SK-N-SH (cell line): ENCODE measurements around the gene RHBDF2. TPM values are rescaled to one million over a fixed set of nuclear protein-coding genes. Genes with fewer than 3 reads are reported as not detected.

ENCODE experiments used
- CTCF ChIA-PET: fragments of 300-600, 350-600 bp; formaldehyde crosslinking; extraction: SDS; loops from one replicate; lab custom pipeline; 2021; lab: Yijun Ruan, JAX
- POLR2A ChIA-PET: fragments of 350-600 bp; sonication (Branson Sonifier 250); formaldehyde crosslinking; extraction: SDS; loops from one replicate; lab custom pipeline; 2020; ENCODE audit warnings: antibody characterized with exemption, inconsistent platforms; lab: Yijun Ruan, JAX
- DNase-seq: peaks from one replicate; pipeline ENCODE4 v3.0.0; 2012
- H2AFZ ChIP-seq: fragments of 200-600 bp; sonication (generic); 2 replicates; pipeline ENCODE4 v1.8.1; 2016; ENCODE audit warnings: antibody characterized with exemption, mild to moderate bottlenecking, low read depth
- H3F3A ChIP-seq: fragments of 200-600 bp; sonication (generic); replicated peaks from 2 replicates; pipeline ENCODE3; 2016; ENCODE audit warnings: antibody characterized with exemption, mild to moderate bottlenecking; ENCODE audit not compliant: insufficient read depth
- H3K27ac ChIP-seq, 2 experiments: fragments of 200-500 bp in 1 of 2; fragments of 200-600 bp in 1 of 2; sonication (Bioruptor generic) in 1 of 2; sonication (generic), shearing (Covaris generic) in 1 of 2; 2 replicates each; pipeline versions ENCODE4 v1.5.1 to v1.6.1; 2014 to 2016; ENCODE audit warnings: low read depth in 2 of 2, inconsistent platforms in 1 of 2, low read length in 1 of 2, mild to moderate bottlenecking in 1 of 2, mixed read lengths in 1 of 2
- H3K27me3 ChIP-seq: fragments of 200-600 bp; sonication (generic), shearing (Covaris generic); 2 replicates; pipeline ENCODE4 v1.6.1; 2016; ENCODE audit warnings: mixed run types; ENCODE audit not compliant: insufficient read depth
- H3K36me3 ChIP-seq, 2 experiments: fragments of 200-500 bp in 1 of 2; fragments of 200-600 bp in 1 of 2; sonication (Bioruptor generic) in 1 of 2; sonication (generic) in 1 of 2; replicated peaks in 1 of 2; 2 replicates each; pipeline versions ENCODE3 to v1.5.1; 2014 to 2016; ENCODE audit warnings: low read length in 1 of 2, mild to moderate bottlenecking in 1 of 2; ENCODE audit not compliant: insufficient read depth in 2 of 2, control insufficient read depth in 1 of 2
- H3K4me1 ChIP-seq, 2 experiments: fragments of 200-500 bp in 1 of 2; fragments of 200-600 bp in 1 of 2; sonication (Bioruptor generic) in 1 of 2; sonication (generic), shearing (Covaris generic) in 1 of 2; 2 replicates each; pipeline versions ENCODE4 v1.5.1 to v1.6.1; 2014 to 2016; ENCODE audit warnings: low read depth in 1 of 2, low read length in 1 of 2, mixed run types in 1 of 2; ENCODE audit not compliant: insufficient read depth in 2 of 2, control insufficient read depth in 1 of 2
- H3K4me2 ChIP-seq: fragments of 200-600 bp; sonication (generic), shearing (Covaris generic); 2 replicates; pipeline ENCODE4 v1.6.1; 2017; ENCODE audit warnings: mixed run types
- H3K4me3 ChIP-seq, 2 experiments: fragments of 200-500 bp in 1 of 2; fragments of 200-600 bp in 1 of 2; sonication (Bioruptor generic) in 1 of 2; sonication (generic), shearing (Covaris generic) in 1 of 2; 2 replicates each; pipeline versions ENCODE4 v1.5.1 to v1.8.1; 2014 to 2016; ENCODE audit warnings: low read depth in 2 of 2, inconsistent platforms in 1 of 2, low read length in 1 of 2, mild to moderate bottlenecking in 1 of 2, mixed read lengths in 1 of 2, moderate library complexity in 1 of 2
- H3K79me2 ChIP-seq: fragments of 200-600 bp; sonication (generic); 2 replicates; pipeline ENCODE4 v1.8.1; 2017; ENCODE audit warnings: mild to moderate bottlenecking; ENCODE audit not compliant: insufficient read depth
- H3K9ac ChIP-seq: fragments of 200-600 bp; sonication (generic); 2 replicates; pipeline ENCODE4 v1.6.1; 2017; ENCODE audit warnings: mixed run types
- H3K9me2 ChIP-seq: fragments of 200-600 bp; sonication (generic); 2 replicates; pipeline ENCODE4 v1.6.1; 2017; ENCODE audit warnings: mixed run types
- H3K9me3 ChIP-seq: fragments of 200-600 bp; sonication (generic); 2 replicates; pipeline ENCODE4 v1.6.1; 2017; ENCODE audit warnings: mixed run types, mild to moderate bottlenecking, moderate library complexity
- H4K20me1 ChIP-seq: fragments of 200-600 bp; sonication (generic); 2 replicates; pipeline ENCODE4 v1.6.1; 2017; ENCODE audit warnings: mild to moderate bottlenecking, mixed run types; ENCODE audit not compliant: insufficient read depth
- CHD2 ChIP-seq: fragments of 150-350 bp; IDR thresholded peaks from 2 replicates; pipeline ENCODE4 v1.6.1; 2018; ENCODE audit warnings: low read length; ENCODE audit not compliant: partially characterized antibody
- CTCF ChIP-seq: fragments of 200-600 bp; sonication (generic); IDR thresholded peaks from 2 replicates; pipeline ENCODE4 v1.6.1; 2017; ENCODE audit warnings: antibody characterized with exemption, mild to moderate bottlenecking, moderate library complexity
- ELF1 ChIP-seq: IDR thresholded peaks from 2 replicates; pipeline ENCODE4 v1.4.0; 2012
- EP300 ChIP-seq, 2 experiments: IDR thresholded peaks; 2 replicates each; pipeline versions ENCODE4 v1.4.0 to v1.6.1; 2012; ENCODE audit warnings: borderline replicate concordance in 1 of 2, low read depth in 1 of 2, low read length in 1 of 2
- FOSL2 ChIP-seq: IDR thresholded peaks from 2 replicates; pipeline ENCODE4 v1.4.0; 2012; ENCODE audit warnings: low read depth, mild to moderate bottlenecking, moderate library complexity, borderline replicate concordance
- FOXM1 ChIP-seq: IDR thresholded peaks from 2 replicates; pipeline ENCODE4 v1.4.0; 2012; ENCODE audit warnings: low read depth, mild to moderate bottlenecking
- GABPA ChIP-seq: IDR thresholded peaks from 2 replicates; pipeline ENCODE4 v1.4.0; 2012; ENCODE audit warnings: low read depth, mild to moderate bottlenecking
- GATA2 ChIP-seq: sonication (generic); formaldehyde crosslinking; IDR thresholded peaks from 2 replicates; pipeline ENCODE4 v1.5.0; 2020; ENCODE audit warnings: mild to moderate bottlenecking, missing genetic modification reagents
- IRF3 ChIP-seq: fragments of 150-350 bp; IDR thresholded peaks from 2 replicates; pipeline ENCODE4 v1.6.1; 2016; ENCODE audit warnings: mild to moderate bottlenecking, low read depth, low read length
- JUND ChIP-seq: IDR thresholded peaks from 2 replicates; pipeline ENCODE4 v1.4.0; 2012
- MAX ChIP-seq: IDR thresholded peaks from 2 replicates; pipeline ENCODE4 v1.4.0; 2012; ENCODE audit warnings: low read depth
- MEF2A ChIP-seq: IDR thresholded peaks from 2 replicates; pipeline ENCODE4 v1.4.0; 2012; ENCODE audit warnings: low read depth, borderline replicate concordance
- NFIC ChIP-seq: IDR thresholded peaks from 2 replicates; pipeline ENCODE4 v1.4.0; 2012; ENCODE audit warnings: borderline replicate concordance
- RCOR1 ChIP-seq: fragments of 150-350 bp; IDR thresholded peaks from 2 replicates; pipeline ENCODE4 v1.6.1; 2017; ENCODE audit warnings: antibody characterized with exemption, low read length
- TCF12 ChIP-seq: IDR thresholded peaks from 2 replicates; pipeline ENCODE4 v1.4.0; 2012
- TEAD4 ChIP-seq: IDR thresholded peaks from 2 replicates; pipeline ENCODE4 v1.4.0; 2012; ENCODE audit warnings: mild to moderate bottlenecking, borderline replicate concordance; ENCODE audit not compliant: insufficient read depth
- ZBTB33 ChIP-seq: IDR thresholded peaks from 2 replicates; pipeline ENCODE4 v1.4.0; 2012; ENCODE audit warnings: low read depth, borderline replicate concordance
- WGBS: methylation state at CpG from one replicate; pipeline ENCODE4 v1.1.6; 2017; ENCODE audit warnings: low lambda C conversion rate; 5-methylcytosine and 5-hydroxymethylcytosine counted together
- polyA plus RNA-seq, 3 experiments: library from polyadenylated mRNA; depleted of rRNA; stranded (reverse); fragments of >200 nt; gene quantifications; 2 replicates each; pipeline ENCODE4 v1.2.3, GENCODE V29; 2012
- TF ChIP-seq, protein P1 (sequence below): IDR thresholded peaks from 2 replicates; pipeline ENCODE4; 2012

RHBDF2 gene
- polyA plus RNA-seq, 1 of the 3 experiments (the other 2 are of a cell fraction) = 16.1 TPM

- Histone ChIP-seq H3K9ac (peak overlapping the region; percentile 81; the same call in 1 of the 2 replicates), H3K79me2 (peaks cover 57% of the 10 kb centered on the region), H3K4me3 (peak overlapping the region; percentile 74 to 95), H3F3A (peaks cover 13% of the 10 kb centered on the region), H2AFZ (no peak overlapping the region), H3K4me1 (peaks cover 26 to 30% of the 10 kb centered on the region in 2 experiments), H4K20me1 (peaks cover 59% of the 10 kb centered on the region), H3K9me2 (no peaks in the 10 kb centered on the region), H3K27me3 (no peaks in the 10 kb centered on the region), H3K36me3 (no peaks in the 10 kb centered on the region), H3K9me3 (no peaks in the 10 kb centered on the region), H3K4me2 (peak overlapping the region; percentile 85), H3K27ac (no peak overlapping the region)
- 74% methylated on average over 6 of the region's 6 CpGs for WGBS
- POLR2A ChIA-PET = interaction anchor here (0.9 to 2.1 kb wide), 4 partner anchors 12 to 46 kb away, joined by 3 to 9 read pairs (median 4); no protein-coding TSS in a partner anchor
- TF ChIP-seq CTCF = no peak
- no peak for TF ChIP-seq FOXM1
- no peak for TF ChIP-seq ZBTB33
- no peak for TF ChIP-seq EP300 (IDR thresholded peaks at IDR 0.05; ENCODE audit: borderline replicate concordance in 1 of 2, low read depth in 1 of 2, low read length in 1 of 2)
- no peak for TF ChIP-seq NFIC
- TF ChIP-seq TEAD4 = no peak
- no peak for TF ChIP-seq JUND
- TF ChIP-seq CHD2 = no peak
- no peak for TF ChIP-seq TCF12
- CTCF ChIA-PET = interaction anchor here (0.6 to 56.8 kb wide), 14 partner anchors 8 to 635 kb away, joined by 3 to 1687 read pairs (median 14); partner anchors contain the start of genes AANAT and RHBDF2
- DNase-seq = no peak
These were observed 49.7 kb downstream of the RHBDF2 start for GRCh38 chr17:76451506-76451905.

DNA sequence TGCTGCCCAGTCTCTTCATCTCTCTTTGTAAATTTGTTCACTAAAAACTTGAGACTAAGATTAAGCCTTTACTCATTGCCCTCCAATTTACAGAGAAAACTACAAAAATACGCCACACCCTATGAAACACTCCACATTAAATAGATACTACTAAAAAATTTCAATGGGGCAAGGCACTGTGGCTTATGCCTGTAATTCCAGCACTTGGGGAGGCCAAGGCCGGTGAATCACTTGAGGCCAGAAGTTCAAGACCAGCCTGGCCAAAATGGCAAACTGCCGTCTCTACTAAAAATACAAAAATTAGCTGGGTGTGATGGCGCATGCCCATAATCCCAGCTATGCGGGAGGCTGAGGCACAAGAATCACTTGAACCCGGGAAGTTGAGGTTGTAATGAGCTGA is 52.1 kb downstream of the RHBDF2 start:
- Histone ChIP-seq H3K9me3 (no peaks in the 10 kb centered on the region), H3F3A (peaks cover 32% of the 10 kb centered on the region), H3K79me2 (peaks cover 81% of the 10 kb centered on the region), H3K4me2 (no peak overlapping the region), H3K9ac (no peak overlapping the region), H3K36me3 (no peaks in the 10 kb centered on the region), H3K9me2 (no peaks in the 10 kb centered on the region), H3K27me3 (no peaks in the 10 kb centered on the region), H3K27ac (no peak overlapping the region), H3K4me3 (no peak overlapping the region), H2AFZ (no peak overlapping the region), H3K4me1 (peaks cover 42 to 45% of the 10 kb centered on the region in 2 experiments), H4K20me1 (peaks cover 81% of the 10 kb centered on the region)
- POLR2A ChIA-PET = interaction anchor here (0.9 to 2.3 kb wide), 2 partner anchors 32 to 34 kb away, joined by 4 to 7 read pairs; no protein-coding TSS in a partner anchor
- no peak for DNase-seq
- CTCF ChIA-PET = interaction anchor here (0.7 to 56.8 kb wide), 15 partner anchors 10 to 145 kb away, joined by 3 to 1687 read pairs (median 6); partner anchors contain the start of genes AANAT, RHBDF2 and SPHK1
- WGBS = 95% methylated on average over 6 of the region's 6 CpGs
- no peak for TF ChIP-seq ELF1
- no peak for TF ChIP-seq FOSL2
- TF ChIP-seq RCOR1 = no peak
- no peak for TF ChIP-seq GABPA
- TF ChIP-seq EP300 (IDR thresholded peaks at IDR 0.05; ENCODE audit: borderline replicate concordance in 1 of 2, low read depth in 1 of 2, low read length in 1 of 2) = no peak
- no peak for TF ChIP-seq MEF2A
- TF ChIP-seq, protein P1, sequence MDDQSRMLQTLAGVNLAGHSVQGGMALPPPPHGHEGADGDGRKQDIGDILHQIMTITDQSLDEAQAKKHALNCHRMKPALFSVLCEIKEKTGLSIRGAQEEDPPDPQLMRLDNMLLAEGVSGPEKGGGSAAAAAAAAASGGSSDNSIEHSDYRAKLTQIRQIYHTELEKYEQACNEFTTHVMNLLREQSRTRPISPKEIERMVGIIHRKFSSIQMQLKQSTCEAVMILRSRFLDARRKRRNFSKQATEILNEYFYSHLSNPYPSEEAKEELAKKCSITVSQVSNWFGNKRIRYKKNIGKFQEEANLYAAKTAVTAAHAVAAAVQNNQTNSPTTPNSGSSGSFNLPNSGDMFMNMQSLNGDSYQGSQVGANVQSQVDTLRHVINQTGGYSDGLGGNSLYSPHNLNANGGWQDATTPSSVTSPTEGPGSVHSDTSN = no peak
- TF ChIP-seq JUND = no peak
- no peak for TF ChIP-seq GATA2 (CRISPR knock-in tag)
- no peak for TF ChIP-seq NFIC
- no peak for TF ChIP-seq IRF3
- no peak for TF ChIP-seq MAX
- no peak for TF ChIP-seq CTCF
